ENCODE data around the gene TNFSF9. TPM values are rescaled to one million over a fixed set of nuclear protein-coding genes. Genes with fewer than 3 reads are reported as not detected.

TNFSF9 gene
- total RNA-seq = 1 to 10 TPM; 2.6 to 3.7 TPM

GRCh38 chr19:6530386-6531162 lies at the start of gene TNFSF9:
Gene TNFSF9, plus strand, starts transcription at chr19:6531026. Its CDS starts 11 bp downstream, at chr19:6531037.
- H3K4me1 Mint-ChIP-seq = peaks cover 41% of the 10 kb centered on the region
- POLR2A ChIA-PET = interaction anchor here (0.5 to 1.2 kb wide), 4 partner anchors 9 to 206 kb away, joined by 3 to 7 read pairs (median 4); no protein-coding TSS in a partner anchor
- peak within 1 kb of the TSS; percentile 87 for H3K4me3 Mint-ChIP-seq
- peak within 1 kb of the TSS; percentile 73 for H3K27ac Mint-ChIP-seq
- DNase-seq (peak; percentile 90), ATAC-seq (ENCODE audit: low read depth) (peak; percentile 77)
- peaks cover 49% of the 10 kb centered on the region for H3K27me3 Mint-ChIP-seq
- H3K36me3 Mint-ChIP-seq = peaks cover 4% of the 10 kb centered on the region
- no peaks in the 10 kb centered on the region for H3K9me3 Mint-ChIP-seq

DNA sequence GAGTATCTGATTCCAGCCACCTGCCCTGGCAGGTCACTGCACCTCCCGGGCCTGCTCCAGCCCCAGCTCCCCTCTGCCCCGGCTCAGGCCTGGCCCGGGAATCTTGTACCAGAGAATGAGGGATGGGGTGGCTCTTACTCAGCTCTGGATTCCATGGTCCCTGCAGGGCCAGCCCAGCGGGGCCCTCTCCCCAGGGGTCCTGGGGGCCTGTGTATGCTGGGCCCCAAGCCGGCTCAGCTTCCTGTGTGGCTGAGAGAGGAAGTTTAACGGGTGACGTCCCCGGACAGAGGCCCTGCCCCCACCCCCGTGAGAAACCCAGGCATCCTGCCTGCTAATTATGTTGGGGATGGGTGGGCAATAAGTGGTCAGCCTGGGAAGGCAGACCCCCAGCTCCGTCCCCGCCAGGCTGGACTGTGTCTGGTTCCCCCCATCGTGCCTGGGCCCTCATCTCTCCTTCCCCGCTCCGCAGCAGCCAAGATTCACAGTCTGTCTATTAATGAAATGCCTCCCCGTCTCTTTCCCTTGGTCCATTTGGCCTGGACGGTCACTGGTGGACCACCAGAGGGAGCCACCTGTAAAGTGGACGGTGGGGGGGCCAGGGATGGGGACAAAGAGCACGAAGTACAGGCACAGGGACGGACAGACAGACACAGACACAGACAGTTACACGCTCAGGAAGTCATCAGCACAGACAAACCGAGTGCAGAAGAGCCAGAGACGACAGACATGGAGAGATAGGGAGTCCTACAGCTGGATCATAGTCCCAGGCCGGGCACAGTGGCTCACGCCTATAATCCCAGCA lies 49.1 kb upstream of the TNFSF9 start, which contains the start of gene DENND1C:
Gene DENND1C (minus strand): TSS at position 247 of the 802 bp plus-strand sequence. CDS start 92 bp downstream, at position 155.
- DNase-seq = peak; percentile 79
- POLR2A ChIA-PET = interaction anchor here (0.6 to 2.3 kb wide), 21 partner anchors 10 to 382 kb away, joined by 3 to 26 read pairs (median 4); partner anchors contain the start of genes ALKBH7, CLPP, CRB3 and KHSRP
- Mint-ChIP-seq H3K27me3 (no peaks in the 10 kb centered on the region), H3K9me3 (no peaks in the 10 kb centered on the region), H3K4me1 (peaks cover 24% of the 10 kb centered on the region), H3K4me3 (peak within 1 kb of the TSS; percentile 100), H3K27ac (peak within 1 kb of the TSS; percentile 99), H3K36me3 (peaks cover 12% of the 10 kb centered on the region)
- peak; percentile 91 for ATAC-seq (ENCODE audit: low read depth)

DNA sequence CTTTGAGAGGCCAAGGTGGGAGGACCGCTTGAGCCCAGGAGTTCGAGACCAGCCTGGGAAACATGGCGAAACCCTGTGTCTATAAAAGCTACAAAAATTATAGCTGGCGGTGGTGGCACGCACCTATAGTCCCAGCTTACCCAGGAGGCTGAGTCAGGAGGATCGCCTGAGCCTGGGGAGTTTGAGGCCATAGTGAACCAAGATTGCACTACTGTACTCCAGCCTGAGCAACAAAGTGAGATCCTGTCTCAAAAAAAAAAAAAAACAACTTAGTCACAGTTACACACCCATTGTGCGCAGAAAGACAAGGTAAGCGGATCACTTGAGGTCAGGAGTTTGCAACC lies 48.5 kb upstream of the TNFSF9 start:
- H3K27me3 Mint-ChIP-seq = no peaks in the 10 kb centered on the region
- POLR2A ChIA-PET = interaction anchor here (1.0 to 2.3 kb wide), 9 partner anchors 9 to 179 kb away, joined by 3 to 26 read pairs (median 8); partner anchors contain the start of genes CRB3, KHSRP, SLC25A23 and TUBB4A
- DNase-seq = no peak

DNA sequence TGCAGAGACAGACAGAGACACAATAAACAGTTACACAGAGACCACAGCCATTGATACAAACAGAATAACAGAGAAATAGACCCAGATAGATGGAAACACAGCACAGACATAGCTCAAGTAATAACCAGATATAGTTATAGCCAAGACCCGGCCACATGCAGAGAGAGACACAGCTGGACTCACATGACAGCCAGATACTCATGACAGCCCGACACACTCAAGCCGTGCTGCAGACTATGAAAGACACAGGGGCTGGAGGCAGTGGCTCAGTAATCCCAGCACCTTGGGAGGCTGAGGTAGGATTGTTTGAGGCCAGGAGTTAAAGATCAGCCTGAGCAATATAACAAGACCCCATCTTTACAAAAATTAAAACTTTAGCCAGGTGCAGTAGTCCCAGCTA lies 47.6 kb upstream of the TNFSF9 start:
- ATAC-seq (ENCODE audit: low read depth) = no peak
- Mint-ChIP-seq H3K4me3 (no peak overlapping the region), H3K9me3 (no peaks in the 10 kb centered on the region), H3K4me1 (peaks cover 24% of the 10 kb centered on the region), H3K36me3 (peaks cover 9% of the 10 kb centered on the region), H3K27ac (peak overlapping the region; percentile 3), H3K27me3 (no peaks in the 10 kb centered on the region)
- DNase-seq = no peak
- POLR2A ChIA-PET = no interaction called here

More for the DNA sequence above, 48.5 kb upstream of the TNFSF9 start:
- H3K4me1 Mint-ChIP-seq = peaks cover 24% of the 10 kb centered on the region
- ATAC-seq (ENCODE audit: low read depth) = no peak
- H3K9me3 Mint-ChIP-seq = no peaks in the 10 kb centered on the region
- peaks cover 10% of the 10 kb centered on the region for H3K36me3 Mint-ChIP-seq
- H3K4me3 Mint-ChIP-seq = peak overlapping the region; percentile 100
- H3K27ac Mint-ChIP-seq = peak overlapping the region; percentile 99

- no peak overlapping the region for H3K27ac Mint-ChIP-seq
- no peaks in the 10 kb centered on the region for H3K27me3 Mint-ChIP-seq
- POLR2A ChIA-PET = no interaction called here
- peaks cover 26% of the 10 kb centered on the region for H3K4me1 Mint-ChIP-seq
- DNase-seq (no peak), ATAC-seq (ENCODE audit: low read depth) (no peak)
- H3K4me3 Mint-ChIP-seq = no peak overlapping the region
- no peaks in the 10 kb centered on the region for H3K9me3 Mint-ChIP-seq
- peaks cover 9% of the 10 kb centered on the region for H3K36me3 Mint-ChIP-seq
Observed at GRCh38 chr19:6484230-6484629, 46.6 kb upstream of the TNFSF9 start.

DNA sequence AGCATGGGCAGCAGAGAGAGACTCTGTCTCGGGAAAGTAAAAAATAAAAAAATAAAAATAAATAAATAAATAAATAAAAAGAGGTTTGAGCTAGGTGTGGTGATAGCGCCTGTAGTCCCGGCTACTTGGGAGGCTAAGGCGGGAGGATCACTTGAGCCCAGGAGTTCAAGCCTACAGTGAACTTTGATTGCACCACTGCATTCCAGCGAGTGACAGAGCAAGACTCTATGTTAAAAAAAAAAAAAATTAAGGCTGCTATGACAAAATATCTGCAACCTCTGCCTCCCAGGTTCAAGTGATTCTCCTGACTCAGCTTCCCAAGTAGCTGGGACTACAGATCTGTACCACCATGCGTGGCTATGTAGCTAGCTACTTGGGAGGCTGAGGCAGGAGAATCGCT lies 46.0 kb upstream of the TNFSF9 start:
- ATAC-seq (ENCODE audit: low read depth) (no peak), DNase-seq (no peak)
- peaks cover 28% of the 10 kb centered on the region for H3K4me1 Mint-ChIP-seq
- POLR2A ChIA-PET = no interaction called here
- H3K9me3 Mint-ChIP-seq = no peaks in the 10 kb centered on the region
- no peak overlapping the region for H3K27ac Mint-ChIP-seq
- H3K4me3 Mint-ChIP-seq = no peak overlapping the region
- H3K36me3 Mint-ChIP-seq = peaks cover 8% of the 10 kb centered on the region
- no peaks in the 10 kb centered on the region for H3K27me3 Mint-ChIP-seq

- H3K36me3 Mint-ChIP-seq = no peaks in the 10 kb centered on the region
- H3K27me3 Mint-ChIP-seq = no peaks in the 10 kb centered on the region
- DNase-seq = no peak
- peaks cover 11% of the 10 kb centered on the region for H3K4me1 Mint-ChIP-seq
- POLR2A ChIA-PET = interaction anchor here (0.7 to 1.3 kb wide), 3 partner anchors 9 to 180 kb away, joined by 3 to 4 read pairs (median 3); no protein-coding TSS in a partner anchor
- peak overlapping the region; percentile 79 for H3K27ac Mint-ChIP-seq
- H3K4me3 Mint-ChIP-seq = peak overlapping the region; percentile 70
- ATAC-seq (ENCODE audit: low read depth) = peak; percentile 76
- peaks cover 6% of the 10 kb centered on the region for H3K9me3 Mint-ChIP-seq
Observed at GRCh38 chr19:6489278-6490061, 41.4 kb upstream of the TNFSF9 start.

DNA sequence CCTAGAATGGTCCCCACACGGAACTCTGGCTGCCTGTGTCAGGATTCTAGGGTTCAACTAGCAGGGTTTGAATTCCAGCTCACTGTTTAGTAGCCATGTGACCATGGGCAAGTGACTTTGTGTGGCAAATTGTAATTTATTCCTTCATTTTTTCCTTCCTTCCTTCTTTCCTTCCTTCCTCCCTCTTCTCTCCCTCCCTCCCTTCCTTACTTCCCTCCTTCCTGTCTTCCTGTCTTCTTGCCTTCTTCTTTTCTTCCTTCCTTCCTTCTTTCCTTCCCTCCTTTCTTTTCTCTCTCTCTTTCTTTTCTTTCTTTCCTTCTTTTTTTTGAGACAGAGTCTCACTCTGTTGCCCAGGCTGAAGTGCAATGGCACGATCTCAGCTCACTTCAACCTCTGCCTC lies 40.7 kb upstream of the TNFSF9 start:
- H3K27me3 Mint-ChIP-seq = no peaks in the 10 kb centered on the region
- POLR2A ChIA-PET = interaction anchor here (0.7 to 2.3 kb wide), 3 partner anchors 9 to 17 kb away, joined by 3 to 11 read pairs (median 3); partner anchors contain the start of gene DENND1C

GRCh38 chr19:6491802-6492592 lies 38.8 kb upstream of the TNFSF9 start:
- no peak overlapping the region for H3K27ac Mint-ChIP-seq
- POLR2A ChIA-PET = interaction anchor here (0.7 to 2.3 kb wide), 2 partner anchors 10 to 29 kb away, joined by 3 to 11 read pairs; partner anchors contain the start of gene DENND1C
- H3K4me1 Mint-ChIP-seq = peaks cover 11% of the 10 kb centered on the region
- DNase-seq (no peak), ATAC-seq (ENCODE audit: low read depth) (no peak)
- peaks cover 6% of the 10 kb centered on the region for H3K9me3 Mint-ChIP-seq
- H3K36me3 Mint-ChIP-seq = no peaks in the 10 kb centered on the region
- no peaks in the 10 kb centered on the region for H3K27me3 Mint-ChIP-seq
- H3K4me3 Mint-ChIP-seq = no peak overlapping the region

More for the DNA sequence above, 40.7 kb upstream of the TNFSF9 start:
- no peaks in the 10 kb centered on the region for H3K36me3 Mint-ChIP-seq
- H3K4me3 Mint-ChIP-seq = peak overlapping the region; percentile 70
- ATAC-seq (ENCODE audit: low read depth) (no peak), DNase-seq (no peak)
- peaks cover 6% of the 10 kb centered on the region for H3K9me3 Mint-ChIP-seq
- peak overlapping the region; percentile 79 for H3K27ac Mint-ChIP-seq
- H3K4me1 Mint-ChIP-seq = peaks cover 11% of the 10 kb centered on the region

DNA sequence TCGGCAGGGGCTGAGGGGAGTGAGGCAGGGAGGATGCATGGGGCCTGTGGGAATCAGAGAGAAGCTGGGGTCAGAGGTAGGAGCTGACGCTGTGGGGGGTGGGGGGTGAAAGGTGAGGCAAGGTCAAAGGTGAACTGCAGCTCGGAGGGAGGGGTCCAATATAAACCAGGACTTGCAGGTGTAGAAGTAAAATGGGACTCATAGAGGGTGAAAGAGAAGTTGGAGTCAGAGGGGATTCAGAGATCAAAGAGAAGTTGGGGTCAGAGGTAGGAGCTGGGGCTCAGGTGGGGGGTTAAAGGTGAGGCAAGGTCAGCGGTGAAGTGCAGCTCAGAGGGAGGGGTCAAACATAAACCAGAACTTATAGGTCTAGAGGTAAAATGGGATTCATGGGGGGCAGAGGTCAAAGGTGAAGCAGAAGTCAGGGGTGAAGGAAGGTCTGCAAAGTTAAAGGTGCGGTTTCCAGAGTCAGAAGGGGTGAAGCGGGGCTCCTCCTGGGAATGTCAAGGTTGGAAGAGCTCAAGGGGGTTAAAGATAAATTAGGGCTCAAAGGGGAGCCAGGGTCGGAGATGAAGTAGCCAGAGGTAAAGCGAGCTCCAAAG lies 36.3 kb upstream of the TNFSF9 start:
- Mint-ChIP-seq H3K36me3 (no peaks in the 10 kb centered on the region), H3K27ac (no peak overlapping the region), H3K4me3 (no peak overlapping the region), H3K4me1 (peaks cover 18% of the 10 kb centered on the region), H3K27me3 (no peaks in the 10 kb centered on the region), H3K9me3 (peaks cover 6% of the 10 kb centered on the region)
- no peak for ATAC-seq (ENCODE audit: low read depth)
- no peak for DNase-seq
- POLR2A ChIA-PET = no interaction called here

GRCh38 chr19:6495947-6496346 lies 34.9 kb upstream of the TNFSF9 start:
- Mint-ChIP-seq H3K9me3 (peaks cover 6% of the 10 kb centered on the region), H3K4me3 (no peak overlapping the region), H3K27me3 (peaks cover 5% of the 10 kb centered on the region), H3K4me1 (peaks cover 13% of the 10 kb centered on the region), H3K36me3 (no peaks in the 10 kb centered on the region), H3K27ac (no peak overlapping the region)
- DNase-seq (no peak), ATAC-seq (ENCODE audit: low read depth) (no peak)
- POLR2A ChIA-PET = no interaction called here

Measured in activated naive CD8-positive, alpha-beta T cell treated with anti-CD3 and anti-CD28 coated beads, Interleukin-2, amount 10 ng/mL, durations not matched to agents 7 days and 5 days (primary cell).